HG03135 (cell line): Measurements from ENCODE around the gene RIN3.
A peak's percentile ranks its signal among the peaks of the same experiment; 100 is the strongest.

Experiments used
- ATAC-seq: cut with Tn5 transposase; IDR thresholded peaks from one replicate; pipeline ENCODE4 v1.9.1; 2021; ENCODE audit warnings: mild to moderate bottlenecking, moderate library complexity; ENCODE audit not compliant: unreplicated experiment

The RIN3 gene

DNA sequence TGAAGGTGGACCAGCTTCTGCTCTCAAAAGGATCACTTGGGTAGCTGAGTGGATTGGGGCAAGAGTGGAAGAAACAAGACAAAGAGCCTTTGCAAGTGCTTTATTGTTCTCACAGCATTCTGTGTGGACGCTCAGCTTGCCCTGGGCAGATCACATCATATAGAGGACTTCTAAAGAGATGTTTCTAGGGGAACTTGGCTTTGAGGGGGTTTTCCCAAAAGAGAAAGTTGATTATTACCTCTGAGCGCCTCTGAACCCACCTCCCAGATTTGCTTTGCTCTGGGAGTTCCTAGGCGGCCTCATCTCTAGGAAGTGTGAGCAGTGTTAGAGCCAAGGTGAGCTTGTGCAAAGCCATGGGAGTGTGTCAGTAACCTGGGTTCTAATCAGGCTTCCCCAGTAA, 81.7 kb downstream of the RIN3 start:
- no peak for ATAC-seq

DNA sequence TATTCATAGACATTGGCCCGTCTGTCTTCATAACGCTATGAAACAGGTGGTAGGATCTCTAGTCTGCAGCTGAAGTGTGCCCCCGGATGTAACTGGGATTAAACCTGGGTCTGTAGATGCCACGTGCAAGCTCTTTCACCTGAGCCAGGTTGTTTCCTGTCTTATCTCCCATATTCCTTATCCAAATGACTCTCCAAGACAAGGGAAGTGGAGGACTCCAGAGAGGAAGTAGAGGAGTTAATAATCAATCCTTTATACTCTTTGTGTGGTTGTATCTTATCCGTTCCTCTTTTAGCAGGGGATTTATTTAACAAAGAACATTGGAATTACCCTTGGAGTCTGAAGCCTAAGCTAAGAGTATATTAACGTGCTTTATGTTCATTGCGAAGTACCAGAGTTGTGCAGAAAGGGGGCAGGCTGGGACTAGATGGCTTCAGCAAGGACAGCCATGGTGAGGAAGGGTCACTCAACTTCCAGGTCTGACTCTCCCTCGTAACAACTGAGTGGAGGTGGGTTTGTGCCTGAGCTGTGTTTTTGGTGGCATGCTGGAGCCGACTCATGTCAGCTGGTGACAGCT, 82.8 kb downstream of the RIN3 start:
- no peak for ATAC-seq

DNA sequence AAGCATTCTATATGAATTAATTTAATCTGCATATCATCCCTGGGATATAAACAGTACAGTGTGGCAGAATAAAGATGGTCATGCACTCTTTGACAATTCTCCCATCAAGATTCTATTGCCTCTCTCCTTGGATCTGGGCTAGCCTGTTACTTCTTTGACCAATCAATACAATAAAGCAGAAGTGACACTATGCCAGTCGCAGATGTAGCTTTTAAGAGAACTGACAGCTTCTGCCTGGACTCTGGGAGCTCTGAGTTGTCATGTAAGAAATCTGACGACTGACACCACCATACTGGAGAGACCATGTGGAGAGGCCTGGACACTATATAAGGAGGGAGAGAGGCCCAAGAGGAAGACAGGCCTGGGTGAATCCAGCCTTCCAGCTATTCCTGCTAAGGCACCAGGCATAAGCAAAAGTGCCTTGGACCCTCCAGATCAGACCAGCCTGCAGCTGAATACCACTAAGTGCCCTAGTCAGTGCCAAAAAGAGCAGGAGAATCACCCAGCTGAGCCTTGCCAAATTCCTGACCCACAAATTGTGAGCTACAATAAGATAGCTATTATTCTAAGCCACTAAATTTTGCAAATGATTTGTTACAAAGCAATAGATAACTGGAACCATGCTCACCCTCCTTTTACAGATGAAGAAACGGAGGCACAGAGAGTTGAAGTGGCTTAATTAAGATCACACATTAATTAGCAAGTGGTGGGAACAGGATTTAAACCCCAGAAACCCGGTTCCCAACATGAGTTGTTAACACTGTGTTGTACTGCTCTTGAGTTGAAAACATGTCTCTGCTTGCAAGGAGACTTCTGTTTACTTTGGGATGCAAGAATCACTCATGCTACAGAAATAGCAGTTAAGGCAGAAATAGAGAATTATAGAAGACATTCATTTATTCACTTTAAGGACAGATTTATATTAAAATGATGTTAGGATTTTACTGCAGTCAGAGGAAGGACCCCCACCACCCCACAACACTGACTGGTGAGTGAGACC, 84.6 kb downstream of the RIN3 start:
- ATAC-seq = no peak

DNA sequence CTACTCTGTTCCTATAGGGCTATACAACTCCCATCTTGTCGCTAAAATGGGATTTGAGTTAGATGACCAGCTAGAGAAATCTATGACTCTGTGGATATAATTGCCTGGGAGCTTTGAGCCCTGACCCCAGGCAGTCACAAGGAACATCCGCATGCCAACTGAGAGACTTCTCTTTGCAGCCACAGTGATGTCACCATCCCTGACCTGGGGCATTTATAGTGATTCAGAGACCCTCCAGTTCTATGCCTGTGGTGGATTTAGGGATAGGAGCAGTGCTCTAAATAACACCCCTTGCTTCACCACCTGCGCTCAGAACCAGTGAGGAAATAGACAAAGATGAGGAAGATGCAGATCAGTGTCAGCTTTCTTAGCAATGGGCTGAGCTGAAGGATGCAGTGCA, 86.2 kb downstream of the RIN3 start:
- ATAC-seq = no peak

- ATAC-seq = no peak
Measured at GRCh38 chr14:92600318-92601053, 86.9 kb downstream of the RIN3 start.

DNA sequence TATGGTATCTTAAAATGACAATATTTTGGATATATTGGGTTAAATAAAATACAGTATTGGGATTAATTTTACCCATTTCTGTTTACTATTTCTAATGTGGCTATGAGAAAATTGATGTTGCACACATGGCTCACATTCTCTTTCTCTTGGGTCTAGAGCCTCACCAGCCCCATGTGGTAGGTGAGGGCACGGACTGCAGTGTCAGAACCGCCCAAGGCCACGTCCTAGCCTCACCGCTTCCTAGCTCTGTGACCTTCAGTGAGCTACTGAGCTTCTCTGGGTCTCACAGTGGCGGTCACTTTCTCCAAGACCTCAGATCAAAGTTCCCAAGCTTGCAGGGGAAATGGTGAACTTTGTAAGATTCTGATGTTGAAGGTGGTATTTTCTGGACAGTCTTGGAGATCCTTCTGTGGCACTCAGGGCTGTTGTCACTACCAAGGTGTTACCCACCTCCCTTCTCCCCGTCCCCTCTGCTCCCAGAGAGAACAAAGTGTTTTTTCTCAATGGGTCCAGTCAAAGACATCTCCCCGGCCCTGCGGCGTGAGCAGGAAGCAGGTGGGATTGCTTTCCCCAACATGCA, 87.6 kb downstream of the RIN3 start:
- no peak for ATAC-seq

DNA sequence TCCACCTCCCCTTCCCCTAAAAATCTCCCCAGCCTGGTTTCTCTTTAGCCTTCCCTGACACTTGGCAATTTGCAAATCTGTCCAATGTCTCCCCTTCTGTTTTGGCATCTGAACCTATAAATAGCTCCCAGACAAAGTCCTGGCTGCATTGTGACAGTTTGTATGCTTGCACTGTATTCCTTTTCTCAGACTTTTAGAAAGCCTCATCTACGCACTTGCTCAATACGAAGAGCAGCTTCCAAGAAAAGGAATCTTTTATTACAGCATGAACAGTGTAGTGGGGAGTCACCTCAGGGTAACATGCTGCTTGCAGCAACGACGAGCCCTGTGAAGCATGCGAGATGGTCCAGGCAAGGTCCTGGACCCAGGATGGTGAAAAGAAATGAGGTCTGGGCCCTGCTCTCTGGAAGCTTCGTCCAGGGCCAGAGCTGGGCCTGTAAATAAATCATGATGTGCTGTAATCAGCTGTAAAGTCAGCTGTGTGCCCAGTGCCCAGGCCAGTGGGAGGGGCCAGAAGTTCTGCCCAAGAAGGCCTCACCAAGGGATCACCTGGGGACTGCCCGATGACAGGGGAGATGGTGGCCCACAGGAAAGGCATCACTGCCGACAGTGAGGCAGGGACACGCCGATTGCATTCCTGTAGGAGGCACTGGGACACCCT, 88.3 kb downstream of the RIN3 start:
- ATAC-seq = no peak

DNA sequence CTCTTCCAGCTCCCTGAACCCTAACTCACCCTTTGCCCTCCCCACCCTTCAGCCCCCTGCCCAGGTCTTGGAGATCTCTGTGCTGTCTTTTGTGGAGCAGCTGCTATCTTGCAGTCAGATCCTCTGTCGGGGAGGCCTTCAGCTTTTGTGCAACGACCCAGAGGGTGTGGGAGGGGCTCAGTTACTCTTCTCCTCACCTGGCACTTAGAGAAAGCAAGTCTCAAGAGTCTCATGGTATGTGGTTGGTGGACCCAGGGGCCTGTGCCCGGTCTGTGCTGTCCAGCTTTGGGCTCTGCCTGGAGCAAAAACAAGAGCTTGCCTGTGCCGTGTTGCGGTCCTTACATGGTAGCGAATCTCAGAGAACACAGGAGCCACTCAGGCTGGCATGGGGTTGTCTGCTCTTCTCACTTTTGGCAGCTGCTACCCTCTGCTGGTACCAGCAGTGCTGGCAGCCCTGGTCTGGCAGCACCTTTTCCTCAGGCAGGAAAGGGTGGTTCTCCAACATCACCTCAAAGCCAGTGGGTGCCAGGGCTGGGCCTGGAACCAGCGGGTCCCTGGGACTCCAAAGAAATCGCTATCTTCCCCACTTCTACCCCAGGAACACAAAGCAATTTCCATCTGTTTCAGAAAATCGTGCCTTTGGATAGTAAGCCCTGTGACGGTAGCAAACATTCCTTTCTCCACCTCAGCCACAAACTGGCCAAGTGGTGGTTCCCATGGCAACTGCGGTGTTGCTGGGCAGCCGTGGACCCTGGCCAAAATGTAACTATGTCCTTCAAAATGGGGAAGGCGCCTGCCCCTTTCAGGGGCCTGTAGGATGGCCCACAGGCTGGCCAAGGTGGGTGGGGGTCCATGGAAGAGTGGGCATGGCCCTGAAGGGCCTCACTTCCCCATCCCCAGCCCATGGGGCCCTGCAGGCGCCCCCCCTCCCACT, 90.0 kb downstream of the RIN3 start:
- ATAC-seq = no peak

DNA sequence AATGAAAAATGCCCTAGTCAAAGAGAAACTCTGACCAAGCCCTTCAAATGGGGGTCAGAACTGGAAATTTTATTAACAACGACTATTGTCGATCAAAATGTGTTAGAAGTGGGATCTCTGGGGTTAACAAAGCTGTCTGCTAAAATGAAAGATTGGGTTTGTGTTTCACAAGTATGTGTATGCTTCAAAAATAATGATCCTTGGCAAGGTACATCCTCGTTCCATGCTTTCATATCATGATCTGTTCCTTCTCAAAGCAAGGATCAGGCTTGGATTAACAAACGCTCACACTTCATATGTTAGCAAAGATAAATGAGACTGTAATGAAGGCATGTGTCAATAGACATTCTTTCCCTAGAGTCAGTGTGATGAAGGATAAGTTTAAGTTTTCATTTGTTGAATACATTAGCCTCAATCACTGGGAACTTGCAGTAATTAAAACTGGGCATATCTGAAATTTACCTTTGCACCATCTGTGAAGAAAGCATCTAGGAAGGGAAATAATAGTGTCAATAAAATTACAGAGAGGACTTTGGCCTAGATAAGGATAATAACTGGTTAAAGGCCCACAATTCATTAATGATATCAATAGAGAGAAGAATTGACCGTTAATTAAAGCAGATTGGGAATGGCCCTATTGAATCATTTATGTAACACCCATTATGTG, 91.8 kb downstream of the RIN3 start:
- no peak for ATAC-seq

GRCh38 chr14:92607251-92607650, 93.7 kb downstream of the RIN3 start:
- ATAC-seq = no peak

DNA sequence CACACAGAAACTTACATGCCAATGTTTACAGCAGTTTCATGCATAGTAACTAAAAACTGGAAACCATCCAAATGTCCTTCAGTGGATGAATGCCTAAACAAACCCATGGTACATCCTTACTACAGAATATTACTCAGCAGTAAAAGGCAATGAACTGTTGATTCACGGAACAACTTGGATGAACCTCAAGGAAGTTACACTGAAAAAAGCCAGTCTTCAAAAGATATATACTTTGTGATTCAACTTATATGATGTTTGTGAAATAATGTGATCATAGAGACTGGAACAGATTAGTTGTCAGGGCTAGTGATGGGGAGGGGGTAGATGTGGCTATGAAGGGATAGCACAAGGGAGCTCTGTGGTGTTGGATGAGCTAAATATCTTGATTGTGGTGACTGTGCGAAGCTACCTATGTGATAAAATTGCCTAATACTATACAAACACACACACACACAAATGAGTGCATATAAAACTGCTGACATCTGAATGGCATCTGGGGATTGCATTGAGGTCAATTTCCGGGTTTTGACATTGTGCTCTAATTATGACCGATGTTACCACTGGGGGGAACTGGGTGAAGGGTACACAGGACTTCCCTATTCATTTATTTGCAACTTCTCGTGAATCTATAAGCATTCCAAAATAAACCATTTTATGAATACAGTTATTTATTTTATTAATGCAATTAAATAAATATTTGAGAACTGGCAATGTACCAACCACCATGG, 94.3 kb downstream of the RIN3 start:
- ATAC-seq = no peak

DNA sequence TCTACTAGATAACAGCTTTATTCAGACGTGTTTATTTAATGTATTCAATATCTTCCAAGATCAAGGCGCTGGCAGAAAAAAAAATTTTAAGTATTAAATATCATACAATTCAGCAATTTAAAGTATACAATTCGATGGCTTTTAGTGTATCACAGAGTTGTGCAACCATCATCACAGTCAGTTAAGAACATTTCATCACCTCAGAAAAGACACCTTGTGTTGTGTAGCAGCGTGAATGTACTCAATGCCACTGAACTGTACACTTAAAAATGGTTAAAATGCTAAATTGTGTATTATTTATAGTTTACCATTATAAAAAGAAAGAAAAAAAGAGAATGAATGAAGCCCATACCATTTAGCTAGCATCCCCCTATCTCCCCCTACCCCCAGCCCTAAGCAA, 96.4 kb downstream of the RIN3 start:
- ATAC-seq = no peak

DNA sequence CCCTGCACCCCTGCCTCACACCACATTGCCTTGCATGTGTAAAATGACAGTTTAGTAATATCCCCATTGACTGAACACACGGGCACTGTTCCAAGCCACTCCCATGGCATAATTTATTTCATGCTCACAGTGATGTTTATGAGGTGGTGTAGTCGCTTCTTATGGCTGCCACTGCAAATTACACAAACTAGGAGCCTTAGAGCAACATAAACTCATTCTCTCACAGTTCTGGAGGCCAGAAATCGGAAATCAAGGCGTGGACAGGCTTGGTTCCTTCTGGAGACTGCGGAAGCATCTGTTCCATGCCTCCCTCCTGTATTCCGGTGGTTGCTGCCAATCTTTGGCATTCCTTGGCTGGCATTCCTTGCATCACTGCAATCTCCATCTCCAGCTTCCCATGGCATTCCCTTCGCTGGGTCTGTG, 97.3 kb downstream of the RIN3 start:
- no peak for ATAC-seq

GRCh38 chr14:92613008-92613658, 99.6 kb downstream of the RIN3 start:
- ATAC-seq = no peak

- no peak for ATAC-seq
Measured at GRCh38 chr14:92613681-92614260, 100.2 kb downstream of the RIN3 start.

DNA sequence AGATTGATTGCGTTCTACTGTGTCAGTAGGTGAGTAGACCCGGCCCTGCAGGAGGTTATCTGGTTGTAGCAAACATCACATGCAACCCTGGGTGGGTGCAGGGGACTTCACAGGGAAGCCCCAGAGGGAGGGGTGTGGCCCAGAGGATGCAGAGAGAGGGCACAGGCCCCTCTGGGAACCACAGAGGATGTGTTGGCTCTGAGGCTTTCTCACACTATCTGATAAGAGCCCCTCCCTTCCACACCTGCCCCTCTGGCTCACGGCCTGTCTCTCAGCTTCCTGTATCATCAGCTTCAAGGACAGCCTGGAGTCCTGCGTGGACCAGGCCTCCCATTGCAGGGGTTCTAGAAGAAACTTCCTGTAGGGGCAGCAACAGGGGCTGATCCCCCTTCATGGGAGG, 101.9 kb downstream of the RIN3 start:
- peak; percentile 80 for ATAC-seq

GRCh38 chr14:92616178-92616577, 102.6 kb downstream of the RIN3 start:
- ATAC-seq = no peak

DNA sequence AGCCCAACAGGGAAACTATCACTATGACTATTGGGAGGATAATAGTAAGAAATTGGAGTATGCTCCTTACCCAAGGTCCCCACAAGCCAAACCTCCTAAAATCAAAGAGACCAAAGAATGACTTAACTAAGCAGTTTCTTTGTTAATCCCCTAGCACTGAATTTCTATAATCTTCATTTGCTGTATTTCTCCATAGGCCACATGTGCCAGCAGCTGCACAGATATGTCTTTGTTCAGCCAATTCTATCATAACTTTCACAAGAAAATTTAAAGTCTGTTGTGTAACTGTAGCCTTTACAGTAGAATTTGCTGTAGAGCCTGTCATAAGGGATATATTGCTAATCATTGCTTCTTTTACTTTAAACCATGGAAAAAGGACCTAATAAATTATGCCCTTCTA, 104.0 kb downstream of the RIN3 start:
- no peak for ATAC-seq
